ENCODE measurements around the gene MPEG1. TPM values are rescaled to one million over a fixed set of nuclear protein-coding genes. Genes with fewer than 3 reads are reported as not detected.
A peak's percentile ranks its signal among the peaks of the same experiment; 100 is the strongest.

MPEG1 gene
- total and polyA plus RNA-seq, 2 of the 13 experiments (the other 11 are each of a cell fraction or from before 2014, with no cell fraction given) = not detected

DNA sequence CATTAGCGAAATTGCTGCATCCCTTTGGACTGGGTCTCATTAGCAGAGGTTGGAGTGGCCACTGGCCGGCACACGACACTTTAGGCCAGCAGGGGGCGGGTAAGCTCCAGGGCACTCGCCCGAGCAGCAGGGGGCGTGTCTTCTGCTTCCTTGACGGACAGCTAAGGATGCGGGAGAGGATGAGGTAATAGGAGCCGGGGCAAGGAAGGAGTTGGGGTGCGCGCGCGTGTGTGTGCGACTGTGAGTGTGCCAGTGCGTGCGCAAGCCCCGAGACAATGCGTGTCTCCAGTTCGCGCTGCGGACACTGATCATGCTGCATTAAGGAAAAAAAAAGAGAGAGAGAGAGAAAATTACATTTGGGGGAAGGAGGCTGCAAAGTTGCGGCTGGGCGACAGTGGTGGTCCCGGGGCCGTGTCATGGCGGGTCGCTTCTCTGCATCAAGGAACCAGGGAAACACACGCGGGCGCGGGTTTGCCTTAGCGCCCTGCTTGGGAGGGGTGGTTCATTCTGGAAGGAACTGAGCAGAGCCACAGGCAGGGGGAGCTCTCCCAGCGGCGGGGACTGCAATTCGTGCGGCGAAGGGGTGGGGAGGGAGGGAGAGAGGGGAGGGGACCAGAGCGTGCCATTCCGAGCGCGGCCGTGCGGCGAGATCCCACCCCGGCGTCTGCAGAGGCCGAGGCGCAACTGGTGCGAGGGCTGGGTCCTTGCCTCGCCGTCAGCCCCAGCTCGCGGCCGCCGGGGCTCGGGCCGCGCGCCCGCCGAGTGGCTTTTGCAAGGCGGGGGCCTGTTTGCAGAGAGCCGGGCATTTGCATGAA is 41.0 kb downstream of the MPEG1 start, which contains the start of gene DTX4 (continued):
- TF ChIP-seq MTERF4 (CRISPR knock-in tag; IDR thresholded peaks at IDR 0.05) (peak; percentile 63; the same call in 1 of the 2 replicates), NONO (IDR thresholded peaks at IDR 0.05) (no peak), NONO (CRISPR knock-in tag; conservative IDR thresholded peaks at IDR 0.05) (peak; percentile 60), UBTF (CRISPR knock-in tag; IDR thresholded peaks at IDR 0.05) (no peak), HOXA5 (CRISPR knock-in tag; IDR thresholded peaks at IDR 0.05) (0 out of 2 replicates have a peak, but pooled peaks have one; percentile 20), KLF13 (CRISPR knock-in tag; IDR thresholded peaks at IDR 0.05) (no peak), THAP9 (CRISPR knock-in tag; IDR thresholded peaks at IDR 0.05; ENCODE audit: borderline replicate concordance) (peak; percentile 45; the same call in 1 of the 2 replicates), NFYB (CRISPR knock-in tag; IDR thresholded peaks at IDR 0.05) (no peak; the same call in 1 of the 2 replicates), ZNF333 (CRISPR knock-in tag; IDR thresholded peaks at IDR 0.05; ENCODE audit: borderline replicate concordance) (no peak), SALL2 (CRISPR knock-in tag; IDR thresholded peaks at IDR 0.05) (no peak), STAT5B (CRISPR knock-in tag; IDR thresholded peaks at IDR 0.05) (no peak)
- TF ChIP-seq, protein P1, sequence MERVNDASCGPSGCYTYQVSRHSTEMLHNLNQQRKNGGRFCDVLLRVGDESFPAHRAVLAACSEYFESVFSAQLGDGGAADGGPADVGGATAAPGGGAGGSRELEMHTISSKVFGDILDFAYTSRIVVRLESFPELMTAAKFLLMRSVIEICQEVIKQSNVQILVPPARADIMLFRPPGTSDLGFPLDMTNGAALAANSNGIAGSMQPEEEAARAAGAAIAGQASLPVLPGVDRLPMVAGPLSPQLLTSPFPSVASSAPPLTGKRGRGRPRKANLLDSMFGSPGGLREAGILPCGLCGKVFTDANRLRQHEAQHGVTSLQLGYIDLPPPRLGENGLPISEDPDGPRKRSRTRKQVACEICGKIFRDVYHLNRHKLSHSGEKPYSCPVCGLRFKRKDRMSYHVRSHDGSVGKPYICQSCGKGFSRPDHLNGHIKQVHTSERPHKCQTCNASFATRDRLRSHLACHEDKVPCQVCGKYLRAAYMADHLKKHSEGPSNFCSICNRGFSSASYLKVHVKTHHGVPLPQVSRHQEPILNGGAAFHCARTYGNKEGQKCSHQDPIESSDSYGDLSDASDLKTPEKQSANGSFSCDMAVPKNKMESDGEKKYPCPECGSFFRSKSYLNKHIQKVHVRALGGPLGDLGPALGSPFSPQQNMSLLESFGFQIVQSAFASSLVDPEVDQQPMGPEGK (CRISPR knock-in tag; IDR thresholded peaks at IDR 0.05) = peak; percentile 67
- TF ChIP-seq, protein P2, sequence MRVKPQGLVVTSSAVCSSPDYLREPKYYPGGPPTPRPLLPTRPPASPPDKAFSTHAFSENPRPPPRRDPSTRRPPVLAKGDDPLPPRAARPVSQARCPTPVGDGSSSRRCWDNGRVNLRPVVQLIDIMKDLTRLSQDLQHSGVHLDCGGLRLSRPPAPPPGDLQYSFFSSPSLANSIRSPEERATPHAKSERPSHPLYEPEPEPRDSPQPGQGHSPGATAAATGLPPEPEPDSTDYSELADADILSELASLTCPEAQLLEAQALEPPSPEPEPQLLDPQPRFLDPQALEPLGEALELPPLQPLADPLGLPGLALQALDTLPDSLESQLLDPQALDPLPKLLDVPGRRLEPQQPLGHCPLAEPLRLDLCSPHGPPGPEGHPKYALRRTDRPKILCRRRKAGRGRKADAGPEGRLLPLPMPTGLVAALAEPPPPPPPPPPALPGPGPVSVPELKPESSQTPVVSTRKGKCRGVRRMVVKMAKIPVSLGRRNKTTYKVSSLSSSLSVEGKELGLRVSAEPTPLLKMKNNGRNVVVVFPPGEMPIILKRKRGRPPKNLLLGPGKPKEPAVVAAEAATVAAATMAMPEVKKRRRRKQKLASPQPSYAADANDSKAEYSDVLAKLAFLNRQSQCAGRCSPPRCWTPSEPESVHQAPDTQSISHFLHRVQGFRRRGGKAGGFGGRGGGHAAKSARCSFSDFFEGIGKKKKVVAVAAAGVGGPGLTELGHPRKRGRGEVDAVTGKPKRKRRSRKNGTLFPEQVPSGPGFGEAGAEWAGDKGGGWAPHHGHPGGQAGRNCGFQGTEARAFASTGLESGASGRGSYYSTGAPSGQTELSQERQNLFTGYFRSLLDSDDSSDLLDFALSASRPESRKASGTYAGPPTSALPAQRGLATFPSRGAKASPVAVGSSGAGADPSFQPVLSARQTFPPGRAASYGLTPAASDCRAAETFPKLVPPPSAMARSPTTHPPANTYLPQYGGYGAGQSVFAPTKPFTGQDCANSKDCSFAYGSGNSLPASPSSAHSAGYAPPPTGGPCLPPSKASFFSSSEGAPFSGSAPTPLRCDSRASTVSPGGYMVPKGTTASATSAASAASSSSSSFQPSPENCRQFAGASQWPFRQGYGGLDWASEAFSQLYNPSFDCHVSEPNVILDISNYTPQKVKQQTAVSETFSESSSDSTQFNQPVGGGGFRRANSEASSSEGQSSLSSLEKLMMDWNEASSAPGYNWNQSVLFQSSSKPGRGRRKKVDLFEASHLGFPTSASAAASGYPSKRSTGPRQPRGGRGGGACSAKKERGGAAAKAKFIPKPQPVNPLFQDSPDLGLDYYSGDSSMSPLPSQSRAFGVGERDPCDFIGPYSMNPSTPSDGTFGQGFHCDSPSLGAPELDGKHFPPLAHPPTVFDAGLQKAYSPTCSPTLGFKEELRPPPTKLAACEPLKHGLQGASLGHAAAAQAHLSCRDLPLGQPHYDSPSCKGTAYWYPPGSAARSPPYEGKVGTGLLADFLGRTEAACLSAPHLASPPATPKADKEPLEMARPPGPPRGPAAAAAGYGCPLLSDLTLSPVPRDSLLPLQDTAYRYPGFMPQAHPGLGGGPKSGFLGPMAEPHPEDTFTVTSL (CRISPR knock-in tag; IDR thresholded peaks at IDR 0.05; ENCODE audit: borderline replicate concordance) = no peak; the same call in 1 of the 2 replicates

Data from HepG2 (cell line).